ENCODE results near the gene HTR1A.

HTR1A gene

GRCh38 chr5:63957617-63958016 lies 4.6 kb downstream of the HTR1A start:
- Histone ChIP-seq H3K4me3 (ENCODE audit: low read length, poor library complexity, severe bottlenecking) (no peak overlapping the region), H4K20me1 (ENCODE audit: insufficient read depth, low read length, poor library complexity, severe bottlenecking) (no peaks in the 10 kb centered on the region), H3K4me2 (ENCODE audit: low read depth, low read length, poor library complexity, severe bottlenecking) (no peak overlapping the region), H3K9ac (ENCODE audit: low read depth, low read length, poor library complexity, severe bottlenecking) (no peak overlapping the region), H3K79me2 (ENCODE audit: insufficient read depth, low read length) (no peaks in the 10 kb centered on the region), H3F3A (ENCODE audit: low read depth) (no peaks in the 10 kb centered on the region), H3K4me1 (ENCODE audit: insufficient read depth, low read length, poor library complexity, severe bottlenecking) (no peaks in the 10 kb centered on the region), H3K27me3 (ENCODE audit: insufficient read depth, low read length, poor library complexity, severe bottlenecking) (no peaks in the 10 kb centered on the region), H3K36me3 (ENCODE audit: insufficient read depth, low read length) (no peaks in the 10 kb centered on the region), H3K9me2 (replicated peaks; ENCODE audit: low read depth, low read length) (no peaks in the 10 kb centered on the region), H2AFZ (ENCODE audit: low read length) (no peak overlapping the region), H3K9me3 (ENCODE audit: insufficient read depth, low read depth, low read length) (no peaks in the 10 kb centered on the region)
- TF ChIP-seq CTCF (conservative IDR thresholded peaks at IDR 0.05; ENCODE audit: low read length) (no peak), EZH2phosphoT487 (IDR thresholded peaks at IDR 0.05; ENCODE audit: borderline replicate concordance) (no peak)

DNA sequence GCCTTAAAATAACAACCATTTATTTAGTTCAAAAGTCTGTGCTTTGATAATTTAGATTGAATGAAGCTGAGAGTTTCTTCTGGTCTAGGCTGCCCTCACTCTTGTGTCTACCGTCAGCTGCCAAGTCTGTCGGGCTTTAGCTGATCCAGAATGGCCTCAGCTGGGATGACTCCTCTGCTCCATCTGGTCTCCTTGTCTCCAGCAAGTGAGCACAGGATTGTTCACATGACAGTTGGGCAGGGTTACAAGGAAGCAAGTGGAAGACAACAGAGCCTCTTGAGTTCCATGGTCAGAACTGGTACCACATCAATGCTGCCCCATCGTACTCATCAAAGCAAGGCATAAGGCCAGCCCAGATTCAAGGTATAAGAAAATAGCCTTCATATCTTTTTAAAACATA lies 9.0 kb downstream of the HTR1A start:
- H4K20me1 ChIP-seq (ENCODE audit: insufficient read depth, low read length, poor library complexity, severe bottlenecking): no peaks in the 10 kb centered on the region
- no peak overlapping the region for H3K4me3 ChIP-seq (ENCODE audit: low read length, poor library complexity, severe bottlenecking)
- H3K9ac ChIP-seq (ENCODE audit: low read depth, low read length, poor library complexity, severe bottlenecking): no peak overlapping the region
- no peak overlapping the region for H2AFZ ChIP-seq (ENCODE audit: low read length)
- no peaks in the 10 kb centered on the region for H3K79me2 ChIP-seq (ENCODE audit: insufficient read depth, low read length)
- H3F3A ChIP-seq (ENCODE audit: low read depth): no peaks in the 10 kb centered on the region
- TF ChIP-seq EZH2phosphoT487 (IDR thresholded peaks at IDR 0.05; ENCODE audit: borderline replicate concordance) (no peak), CTCF (conservative IDR thresholded peaks at IDR 0.05; ENCODE audit: low read length) (no peak)
- no peaks in the 10 kb centered on the region for H3K4me1 ChIP-seq (ENCODE audit: insufficient read depth, low read length, poor library complexity, severe bottlenecking)
- no peaks in the 10 kb centered on the region for H3K36me3 ChIP-seq (ENCODE audit: insufficient read depth, low read length)
- H3K27me3 ChIP-seq (ENCODE audit: insufficient read depth, low read length, poor library complexity, severe bottlenecking): no peaks in the 10 kb centered on the region
- H3K9me2 ChIP-seq (replicated peaks; ENCODE audit: low read depth, low read length): no peaks in the 10 kb centered on the region
- no peaks in the 10 kb centered on the region for H3K9me3 ChIP-seq (ENCODE audit: insufficient read depth, low read depth, low read length)
- H3K4me2 ChIP-seq (ENCODE audit: low read depth, low read length, poor library complexity, severe bottlenecking): no peak overlapping the region

- no peak overlapping the region for H3K4me3 ChIP-seq (ENCODE audit: low read length, poor library complexity, severe bottlenecking)
- no peaks in the 10 kb centered on the region for H3F3A ChIP-seq (ENCODE audit: low read depth)
- no peaks in the 10 kb centered on the region for H3K36me3 ChIP-seq (ENCODE audit: insufficient read depth, low read length)
- no peaks in the 10 kb centered on the region for H3K79me2 ChIP-seq (ENCODE audit: insufficient read depth, low read length)
- no peaks in the 10 kb centered on the region for H3K27me3 ChIP-seq (ENCODE audit: insufficient read depth, low read length, poor library complexity, severe bottlenecking)
- no peak overlapping the region for H2AFZ ChIP-seq (ENCODE audit: low read length)
- H4K20me1 ChIP-seq (ENCODE audit: insufficient read depth, low read length, poor library complexity, severe bottlenecking): no peaks in the 10 kb centered on the region
- no peaks in the 10 kb centered on the region for H3K9me2 ChIP-seq (replicated peaks; ENCODE audit: low read depth, low read length)
- no peaks in the 10 kb centered on the region for H3K4me1 ChIP-seq (ENCODE audit: insufficient read depth, low read length, poor library complexity, severe bottlenecking)
- TF ChIP-seq EZH2phosphoT487 (IDR thresholded peaks at IDR 0.05; ENCODE audit: borderline replicate concordance): no peak
- no peak overlapping the region for H3K4me2 ChIP-seq (ENCODE audit: low read depth, low read length, poor library complexity, severe bottlenecking)
- H3K9me3 ChIP-seq (ENCODE audit: insufficient read depth, low read depth, low read length): no peaks in the 10 kb centered on the region
- H3K9ac ChIP-seq (ENCODE audit: low read depth, low read length, poor library complexity, severe bottlenecking): no peak overlapping the region
Observed at GRCh38 chr5:63935103-63935502, 27.1 kb downstream of the HTR1A start.

DNA sequence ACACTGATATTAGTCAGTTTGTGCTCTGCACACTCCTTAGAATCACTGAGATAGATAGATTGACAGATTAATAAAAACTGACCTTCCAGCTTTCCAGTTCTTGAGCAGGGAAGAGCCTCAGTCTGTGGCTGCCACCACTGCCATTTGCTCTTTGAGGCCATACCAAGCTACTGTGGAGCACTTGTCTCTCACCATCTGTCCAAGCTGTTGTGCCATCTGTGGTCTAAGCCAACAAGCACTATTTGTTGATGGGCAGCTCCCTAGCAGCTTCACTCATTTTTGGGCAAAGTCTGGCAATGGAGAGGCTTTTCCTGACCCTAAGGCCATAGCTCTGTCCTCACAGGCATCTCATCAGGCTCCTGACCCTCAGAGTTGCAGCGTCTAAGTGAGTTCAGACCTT lies 30.4 kb downstream of the HTR1A start:
- Histone ChIP-seq H3K27me3 (ENCODE audit: insufficient read depth, low read length, poor library complexity, severe bottlenecking) (no peaks in the 10 kb centered on the region), H3K4me1 (ENCODE audit: insufficient read depth, low read length, poor library complexity, severe bottlenecking) (no peaks in the 10 kb centered on the region), H3K4me2 (ENCODE audit: low read depth, low read length, poor library complexity, severe bottlenecking) (no peak overlapping the region), H3F3A (ENCODE audit: low read depth) (no peaks in the 10 kb centered on the region), H3K79me2 (ENCODE audit: insufficient read depth, low read length) (no peaks in the 10 kb centered on the region), H3K9me3 (ENCODE audit: insufficient read depth, low read depth, low read length) (no peaks in the 10 kb centered on the region), H3K4me3 (ENCODE audit: low read length, poor library complexity, severe bottlenecking) (no peak overlapping the region), H4K20me1 (ENCODE audit: insufficient read depth, low read length, poor library complexity, severe bottlenecking) (no peaks in the 10 kb centered on the region), H2AFZ (ENCODE audit: low read length) (no peak overlapping the region), H3K36me3 (ENCODE audit: insufficient read depth, low read length) (no peaks in the 10 kb centered on the region), H3K9me2 (replicated peaks; ENCODE audit: low read depth, low read length) (no peaks in the 10 kb centered on the region), H3K9ac (ENCODE audit: low read depth, low read length, poor library complexity, severe bottlenecking) (no peak overlapping the region)
- TF ChIP-seq CTCF (conservative IDR thresholded peaks at IDR 0.05; ENCODE audit: low read length): no peak
- no peak for TF ChIP-seq EZH2phosphoT487 (IDR thresholded peaks at IDR 0.05; ENCODE audit: borderline replicate concordance)

All from Loucy (cell line).